ENCODE data around the gene IL10.
"Not testable (repeated sequence)": the region's sequence is repeated elsewhere in the genome, so short reads cannot be mapped to it uniquely, and the experiment has no call there.

Gene IL10

DNA sequence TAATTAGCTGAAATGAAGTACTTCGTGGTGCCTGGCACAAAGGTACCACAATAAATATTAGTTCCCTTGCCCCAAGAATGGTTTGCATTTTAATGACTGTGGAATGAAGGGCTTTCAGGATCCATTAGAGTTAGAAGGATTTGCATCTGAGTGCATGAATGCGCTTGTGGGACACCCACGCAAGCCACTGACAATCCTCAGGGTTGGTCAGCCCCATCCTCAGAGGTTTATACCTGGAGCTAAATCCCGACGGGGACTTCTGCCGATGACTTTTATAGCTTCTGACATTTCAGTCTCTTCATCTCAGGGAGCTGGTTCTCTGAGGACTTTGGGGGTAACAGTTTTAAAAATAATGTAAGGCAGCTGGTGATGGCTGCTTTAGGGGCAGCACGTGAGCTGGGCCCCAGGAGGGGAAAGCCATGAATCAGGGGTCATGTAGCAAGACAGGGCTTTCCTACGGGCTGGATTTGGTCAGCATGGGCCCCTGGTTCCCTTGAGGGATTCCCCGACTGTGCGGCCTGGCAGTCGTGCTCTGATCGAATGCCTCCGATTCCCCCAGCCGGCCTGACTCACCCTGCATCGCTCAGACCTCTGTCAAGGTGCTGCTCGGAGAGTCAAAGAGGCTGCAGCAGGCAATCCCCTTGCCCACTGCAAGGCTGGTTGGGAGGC, 20.8 kb upstream of the IL10 start:
- no peak for DNase-seq

GRCh38 chr1:206790502-206791250, 18.4 kb upstream of the IL10 start:
- no peak for DNase-seq

DNA sequence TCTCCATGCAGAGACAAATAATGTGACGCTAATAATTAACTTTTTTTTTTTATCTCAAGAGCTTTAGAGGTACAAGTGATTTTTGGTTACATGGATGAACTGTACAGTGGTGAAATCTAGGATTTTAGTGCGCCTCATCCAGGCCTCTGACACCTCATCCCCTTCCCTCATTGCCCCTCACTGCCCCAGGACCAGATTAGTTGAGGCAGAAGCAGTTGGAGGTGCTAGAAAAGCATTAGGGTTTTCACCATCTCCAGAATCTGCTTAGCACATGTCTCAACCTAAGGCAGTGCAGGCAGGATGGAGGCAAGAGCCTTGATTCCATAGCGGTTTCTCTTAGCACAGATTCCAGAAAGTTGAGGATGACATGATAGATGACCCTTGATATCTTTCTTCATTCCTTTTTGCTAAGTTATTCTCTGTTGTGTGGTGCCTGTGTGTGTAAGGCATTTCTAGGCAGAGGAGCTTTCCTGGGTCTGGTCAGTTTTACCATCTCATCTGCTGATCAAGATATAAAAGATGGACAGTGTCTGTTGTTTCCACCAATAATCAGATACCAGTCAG, 16.3 kb upstream of the IL10 start:
- DNase-seq: no peak

DNA sequence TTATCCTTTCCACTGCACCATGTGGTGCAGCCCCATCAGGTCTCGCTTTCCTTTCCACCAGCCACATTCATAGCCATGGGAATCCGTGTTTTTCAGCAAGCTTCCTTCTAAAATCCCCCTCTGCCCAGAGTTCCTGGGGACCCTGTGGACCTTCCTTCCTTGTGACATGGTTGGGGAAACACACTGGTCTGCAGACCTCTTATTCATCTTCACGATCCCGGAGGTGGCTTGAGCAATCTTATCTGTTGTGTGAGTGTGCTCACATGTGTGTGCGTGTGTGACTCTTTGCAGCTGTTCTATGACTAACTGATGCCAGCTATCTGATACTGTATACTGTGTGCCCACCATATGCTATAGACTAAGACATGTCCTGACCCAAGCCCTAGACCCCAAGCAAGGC, 15.6 kb upstream of the IL10 start:
- DNase-seq: no peak

GRCh38 chr1:206786212-206786886, 14.1 kb upstream of the IL10 start:
- DNase-seq: no peak

DNA sequence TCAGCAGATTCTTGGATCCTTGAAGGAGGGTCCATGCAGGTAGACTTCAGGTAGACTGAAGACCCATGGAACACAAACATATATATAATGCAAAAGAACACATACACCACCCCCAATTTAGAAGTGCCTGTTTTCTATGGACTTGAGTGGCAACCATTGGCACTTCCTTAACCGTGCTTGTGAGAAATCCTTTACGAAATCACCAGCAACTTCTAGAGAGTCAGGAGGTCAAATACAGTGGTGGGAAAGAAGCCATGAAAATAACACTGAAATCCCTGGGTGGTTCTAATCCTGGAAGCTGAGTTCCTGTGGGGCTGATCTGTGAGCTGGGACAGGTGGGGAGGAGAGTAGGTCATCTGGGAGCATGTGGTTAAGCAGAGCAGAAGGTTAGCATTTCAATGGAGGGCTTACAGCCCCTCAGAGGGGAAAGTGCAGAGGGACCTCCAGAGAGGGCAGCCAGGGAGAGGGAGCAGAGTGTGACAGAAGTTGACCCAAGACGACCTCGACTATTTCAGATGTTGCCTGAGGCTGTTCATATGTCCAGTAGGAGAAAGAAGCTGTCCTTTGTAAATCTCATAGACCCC, 13.0 kb upstream of the IL10 start:
- no peak for DNase-seq

GRCh38 chr1:206784471-206784903, 12.2 kb upstream of the IL10 start:
- DNase-seq: no peak

DNA sequence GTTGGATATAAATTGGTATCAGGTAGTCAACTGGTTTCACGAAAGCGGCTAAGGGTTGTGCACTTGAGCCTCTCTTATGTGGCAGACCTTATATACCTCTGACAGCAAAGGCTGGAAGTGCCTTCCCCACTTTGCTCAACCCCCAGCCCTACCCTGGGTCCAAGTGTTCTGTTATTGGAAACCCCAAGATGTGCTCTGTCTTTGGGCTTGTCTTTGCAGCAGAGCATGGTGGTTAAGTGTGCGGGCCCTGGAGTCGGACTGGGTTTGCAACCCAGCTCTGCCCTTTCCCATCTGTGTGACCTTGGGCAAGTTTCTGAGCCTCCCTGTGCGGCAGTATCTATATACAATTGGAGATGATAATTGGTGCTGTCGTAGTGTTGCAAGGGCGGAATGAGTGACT, 11.2 kb upstream of the IL10 start:
- DNase-seq: no peak

GRCh38 chr1:206782448-206782847, 10.2 kb upstream of the IL10 start:
- DNase-seq: no peak

DNA sequence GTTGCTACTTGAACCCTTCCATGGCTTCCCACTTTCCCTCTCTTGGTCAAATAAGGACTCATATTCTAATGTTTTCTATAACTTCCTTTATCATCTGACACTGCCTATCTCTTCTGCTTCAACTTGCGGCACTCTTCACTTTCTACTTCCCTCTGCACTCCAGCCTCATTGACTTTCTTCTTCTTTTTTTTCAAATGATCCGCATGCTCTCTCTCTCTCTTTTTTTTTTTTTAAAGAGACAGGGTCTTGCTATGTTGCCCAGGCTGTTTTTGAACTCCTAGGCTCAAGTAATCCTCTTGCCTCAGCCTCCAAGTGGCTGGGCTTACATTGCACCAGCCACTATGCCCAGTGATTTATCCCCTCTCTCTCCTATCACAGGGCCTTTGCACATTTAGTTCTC, 7.3 kb upstream of the IL10 start:
- no peak for DNase-seq

DNA sequence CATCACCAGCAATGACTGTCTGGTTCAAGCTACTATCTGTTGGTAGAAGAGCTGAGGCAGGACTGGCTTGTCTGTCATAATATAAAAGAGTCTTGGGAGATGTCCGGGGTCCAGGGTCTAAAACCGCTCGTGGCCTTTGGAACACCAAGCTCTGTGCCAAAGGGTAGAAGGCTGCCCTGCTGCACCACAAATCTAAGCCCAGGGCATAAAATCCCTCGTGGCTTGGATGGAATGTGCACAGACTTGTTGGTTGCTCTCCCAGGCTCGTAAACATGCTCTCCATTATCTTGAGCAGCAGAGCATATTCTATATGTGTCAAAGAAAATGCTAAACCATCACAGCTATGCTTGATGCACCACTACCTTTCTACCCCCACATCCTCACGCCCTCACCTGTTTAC, 6.6 kb upstream of the IL10 start:
- DNase-seq: not testable (repeated sequence)

DNA sequence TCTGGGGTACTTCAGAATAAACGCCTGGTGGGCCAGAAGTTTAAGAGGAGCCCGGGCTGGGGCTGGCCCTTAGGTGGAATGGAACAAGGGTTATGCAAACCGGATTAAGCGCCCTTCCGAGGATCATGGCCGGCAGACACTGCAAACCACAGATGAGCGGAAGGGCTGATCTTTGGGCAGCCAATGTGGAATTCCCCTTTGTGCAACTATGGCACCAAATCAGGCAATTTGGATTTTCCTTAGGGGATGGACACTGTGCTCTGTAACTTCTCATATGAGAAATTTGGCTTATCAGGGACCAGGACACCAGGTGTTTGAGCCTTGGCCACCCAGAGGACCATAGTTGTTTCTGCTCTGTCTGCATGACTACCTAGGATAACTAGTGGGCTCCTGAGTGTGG, 5.7 kb upstream of the IL10 start:
- no peak for DNase-seq

DNA sequence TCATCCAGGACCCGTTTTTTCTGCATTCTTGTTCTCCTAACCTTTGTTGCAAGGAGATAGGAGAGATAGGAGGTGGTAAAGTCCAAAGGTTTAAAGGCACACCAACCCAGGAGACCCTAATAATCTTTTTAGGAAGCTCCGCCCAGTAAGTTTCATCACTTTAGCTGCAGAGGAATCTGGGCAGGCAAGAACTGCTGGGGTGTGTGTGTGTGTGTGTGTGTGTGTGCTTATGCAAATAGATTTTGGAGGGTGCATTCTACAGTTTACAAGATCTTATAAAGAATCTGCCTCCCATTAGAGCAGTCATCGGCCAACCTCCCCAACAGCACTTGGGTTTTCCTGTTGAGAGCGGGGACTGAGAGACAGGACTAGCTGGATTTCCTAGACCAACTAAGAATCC, 3.9 kb upstream of the IL10 start:
- DNase-seq: no peak

DNA sequence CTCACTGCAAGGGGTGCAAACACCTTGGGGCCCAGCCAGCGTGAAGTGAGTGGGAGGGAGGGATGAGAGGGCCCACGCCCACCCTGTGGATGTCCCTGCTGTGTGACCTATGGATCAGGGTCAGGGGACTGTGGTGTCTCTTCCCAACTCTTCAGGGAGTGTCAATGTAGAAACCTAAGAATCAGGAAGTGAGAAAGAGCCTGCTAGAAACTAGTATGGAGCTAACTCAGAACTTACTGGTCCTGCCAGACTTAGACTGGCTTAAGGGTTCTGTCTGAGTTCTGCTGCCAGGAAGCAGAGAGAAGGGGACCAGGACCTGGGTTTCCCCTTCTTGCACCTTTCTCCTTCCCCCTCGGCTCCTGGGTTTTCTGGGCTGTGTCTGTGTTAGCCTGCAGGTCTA, 1.8 kb upstream of the IL10 start:
- no peak for DNase-seq

DNA sequence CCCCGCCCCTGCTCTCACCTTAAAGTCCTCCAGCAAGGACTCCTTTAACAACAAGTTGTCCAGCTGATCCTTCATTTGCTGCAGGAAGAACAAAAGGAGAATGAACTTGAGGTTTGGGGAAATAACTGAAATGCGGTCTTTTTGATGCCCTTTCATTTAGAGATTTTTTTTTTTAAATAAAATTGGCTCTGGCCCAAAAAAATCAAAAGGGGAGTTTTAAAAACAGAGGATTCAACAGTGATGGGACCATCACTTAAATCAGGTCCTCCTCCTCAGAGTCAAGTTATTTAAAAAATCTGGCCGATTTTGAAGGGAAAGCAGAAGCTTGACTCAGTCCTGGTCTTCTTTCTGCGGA, 979 bp downstream of the IL10 start:
- no peak for DNase-seq

- DNase-seq: no peak
These were observed 1.6 kb downstream of the IL10 start, which contains the start of gene IL19 for GRCh38 chr1:206770531-206771337. TSS of gene IL19 (plus strand) at chr1:206770773. CDS start at chr1:206836663, 65,890 bp downstream.

DNA sequence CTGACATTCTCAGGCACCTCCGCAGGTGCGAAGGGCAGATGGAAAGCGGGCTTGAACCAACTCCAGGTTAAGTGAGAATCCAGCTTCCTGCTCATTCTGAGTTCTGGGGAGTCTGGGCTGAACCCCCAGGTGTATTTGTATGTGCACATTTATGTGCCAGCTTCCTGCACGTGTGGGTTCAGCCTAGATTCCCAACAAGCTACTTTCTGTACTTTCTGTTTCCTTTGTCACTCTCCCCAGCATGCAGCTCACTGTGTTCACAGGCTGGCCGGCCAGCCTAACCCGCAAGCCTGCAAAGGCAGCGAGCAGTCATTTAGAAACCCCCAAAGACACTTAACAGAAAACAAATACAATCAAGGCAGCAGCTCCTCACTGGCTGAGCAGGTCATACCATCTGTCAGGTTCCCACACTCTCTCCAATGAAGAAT, 3.0 kb downstream of the IL10 start:
- DNase-seq: no peak

DNA sequence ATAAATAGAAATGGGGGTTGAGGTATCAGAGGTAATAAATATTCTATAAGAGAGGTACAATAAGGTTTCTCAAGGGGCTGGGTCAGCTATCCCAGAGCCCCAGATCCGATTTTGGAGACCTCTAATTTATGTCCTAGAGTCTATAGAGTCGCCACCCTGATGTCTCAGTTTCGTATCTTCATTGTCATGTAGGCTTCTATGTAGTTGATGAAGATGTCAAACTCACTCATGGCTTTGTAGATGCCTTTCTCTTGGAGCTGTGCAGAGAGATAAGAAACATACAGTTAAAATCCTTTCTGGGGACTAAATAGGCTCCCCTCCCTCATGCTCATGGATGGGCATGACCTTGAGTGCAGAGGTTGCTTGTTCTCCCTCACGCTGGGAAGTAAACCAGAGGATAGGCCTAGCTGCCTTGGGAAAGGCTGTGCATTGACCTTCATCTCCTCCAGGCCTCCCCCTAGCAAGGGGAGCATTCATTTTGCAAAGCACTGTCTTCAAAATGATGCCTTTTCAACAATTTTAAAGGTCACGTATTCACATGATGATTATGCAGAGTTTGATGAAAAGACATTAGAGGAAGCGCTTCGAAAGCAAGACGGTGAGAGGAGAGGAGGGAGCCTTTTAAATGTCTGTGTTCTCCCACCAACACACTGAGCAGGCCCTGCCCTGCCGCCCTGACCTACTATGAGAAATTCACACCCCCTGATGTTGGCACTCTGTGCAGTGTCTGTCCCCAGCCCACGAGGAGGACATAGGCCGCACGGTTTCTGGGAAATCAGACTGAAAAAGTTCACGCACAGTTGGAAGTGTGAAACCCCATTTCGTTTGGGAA, 3.6 kb downstream of the IL10 start:
- DNase-seq: no peak

- no peak for DNase-seq
These were observed 5.9 kb downstream of the IL10 start for GRCh38 chr1:206766251-206766856.

GRCh38 chr1:206765771-206766170, 6.5 kb downstream of the IL10 start:
- not testable (repeated sequence) for DNase-seq

GRCh38 chr1:206762741-206763364, 9.4 kb downstream of the IL10 start:
- DNase-seq: not testable (repeated sequence)
